Measurements from ENCODE around the gene CNTNAP2.

The CNTNAP2 gene

GRCh38 chr7:148104924-148105323, 1988.3 kb downstream of the CNTNAP2 start:
- in situ Hi-C loops (cut with HindIII; ENCODE audit: low sequenced_read_pairs) = no loop called here

- in situ Hi-C loops (cut with HindIII; ENCODE audit: low sequenced_read_pairs) = no loop called here
Observed at GRCh38 chr7:148105853-148106252, 1989.3 kb downstream of the CNTNAP2 start.

GRCh38 chr7:148107443-148108127, 1991.0 kb downstream of the CNTNAP2 start:
- in situ Hi-C loops (cut with HindIII; ENCODE audit: low sequenced_read_pairs) = no loop called here

GRCh38 chr7:148108381-148108780, 1991.8 kb downstream of the CNTNAP2 start:
- in situ Hi-C loops (cut with HindIII; ENCODE audit: low sequenced_read_pairs) = no loop called here

GRCh38 chr7:148110097-148110868, 1993.7 kb downstream of the CNTNAP2 start:
- in situ Hi-C loops (cut with HindIII; ENCODE audit: low sequenced_read_pairs) = no loop called here

- in situ Hi-C loops (cut with HindIII; ENCODE audit: low sequenced_read_pairs) = no loop called here
Observed at GRCh38 chr7:148114804-148115203, 1998.2 kb downstream of the CNTNAP2 start.

GRCh38 chr7:148115308-148115707, 1998.7 kb downstream of the CNTNAP2 start:
- in situ Hi-C loops (cut with HindIII; ENCODE audit: low sequenced_read_pairs) = no loop called here

- in situ Hi-C loops (cut with HindIII; ENCODE audit: low sequenced_read_pairs) = no loop called here
Observed at GRCh38 chr7:148116195-148116594, 1999.6 kb downstream of the CNTNAP2 start.

GRCh38 chr7:148116829-148117403, 2000.3 kb downstream of the CNTNAP2 start:
- in situ Hi-C loops (cut with HindIII; ENCODE audit: low sequenced_read_pairs) = no loop called here

GRCh38 chr7:148118371-148118770, 2001.8 kb downstream of the CNTNAP2 start:
- in situ Hi-C loops (cut with HindIII; ENCODE audit: low sequenced_read_pairs) = no loop called here

- in situ Hi-C loops (cut with HindIII; ENCODE audit: low sequenced_read_pairs) = no loop called here
Observed at GRCh38 chr7:148121401-148121800, 2004.8 kb downstream of the CNTNAP2 start.

GRCh38 chr7:148121847-148122246, 2005.2 kb downstream of the CNTNAP2 start:
- in situ Hi-C loops (cut with HindIII; ENCODE audit: low sequenced_read_pairs) = no loop called here

- in situ Hi-C loops (cut with HindIII; ENCODE audit: low sequenced_read_pairs) = no loop called here
Observed at GRCh38 chr7:148124477-148124876, 2007.9 kb downstream of the CNTNAP2 start.

- in situ Hi-C loops (cut with HindIII; ENCODE audit: low sequenced_read_pairs) = no loop called here
Observed at GRCh38 chr7:148127374-148127773, 2010.8 kb downstream of the CNTNAP2 start.

- in situ Hi-C loops (cut with HindIII; ENCODE audit: low sequenced_read_pairs) = no loop called here
Observed at GRCh38 chr7:148129023-148129422, 2012.4 kb downstream of the CNTNAP2 start.

- in situ Hi-C loops (cut with HindIII; ENCODE audit: low sequenced_read_pairs) = no loop called here
Observed at GRCh38 chr7:148135116-148135515, 2018.5 kb downstream of the CNTNAP2 start.

- in situ Hi-C loops (cut with HindIII; ENCODE audit: low sequenced_read_pairs) = no loop called here
Observed at GRCh38 chr7:148135997-148136396, 2019.4 kb downstream of the CNTNAP2 start.

GRCh38 chr7:148142660-148143248, 2026.2 kb downstream of the CNTNAP2 start:
- in situ Hi-C loops (cut with HindIII; ENCODE audit: low sequenced_read_pairs) = no loop called here

GRCh38 chr7:148144827-148145226, 2028.2 kb downstream of the CNTNAP2 start:
- in situ Hi-C loops (cut with HindIII; ENCODE audit: low sequenced_read_pairs) = no loop called here

GRCh38 chr7:148146346-148146745, 2029.7 kb downstream of the CNTNAP2 start:
- in situ Hi-C loops (cut with HindIII; ENCODE audit: low sequenced_read_pairs) = no loop called here

- in situ Hi-C loops (cut with HindIII; ENCODE audit: low sequenced_read_pairs) = no loop called here
Observed at GRCh38 chr7:148147438-148147837, 2030.8 kb downstream of the CNTNAP2 start.

GRCh38 chr7:148148456-148148855, 2031.9 kb downstream of the CNTNAP2 start:
- in situ Hi-C loops (cut with HindIII; ENCODE audit: low sequenced_read_pairs) = no loop called here

Data from endothelial cell of hepatic sinusoid (primary cell).